Neural progenitor cell (in vitro differentiated cells): ENCODE measurements around the gene CNTNAP2.

Experiments
- CTCF ChIP-seq: fragments of 200-600 bp; sonication (generic); IDR thresholded peaks from 2 replicates; pipeline ENCODE4 v1.5.1; 2017; ENCODE audit warnings: antibody characterized with exemption, mild to moderate bottlenecking
- EZH2 ChIP-seq: fragments of 200-600 bp; sonication (generic); IDR thresholded peaks from 2 replicates; pipeline ENCODE4 v1.6.1; 2017; ENCODE audit warnings: antibody characterized with exemption, mild to moderate bottlenecking, moderate library complexity
- EZH2phosphoT487 ChIP-seq: fragments of 200-600 bp; sonication (generic); IDR thresholded peaks from 2 replicates; pipeline ENCODE4 v1.6.1; 2017; ENCODE audit warnings: antibody characterized with exemption

GRCh38 chr7:147053746-147054145 is 937.1 kb downstream of the CNTNAP2 start:
- TF ChIP-seq CTCF = no peak
- TF ChIP-seq EZH2 = no peak
- TF ChIP-seq EZH2phosphoT487 = no peak
